GM21526 (cell line): ENCODE results near the gene DLGAP5.

ENCODE experiments used
- ATAC-seq: cut with Tn5 transposase; IDR thresholded peaks from one replicate; pipeline ENCODE4 v1.9.1; 2021; ENCODE audit warnings: moderate library complexity; ENCODE audit not compliant: unreplicated experiment, low FRiP score

Gene DLGAP5

GRCh38 chr14:55131370-55132137 lies 59.8 kb downstream of the DLGAP5 start:
- no peak for ATAC-seq

- ATAC-seq: no peak
Observed at GRCh38 chr14:55130196-55130550, 61.2 kb downstream of the DLGAP5 start.

GRCh38 chr14:55129428-55130195 lies 61.8 kb downstream of the DLGAP5 start:
- peak; percentile 58 for ATAC-seq

- ATAC-seq: peak; percentile 51
Observed at GRCh38 chr14:55129086-55129427, 62.3 kb downstream of the DLGAP5 start, which contains the start of gene LGALS3. LGALS3 (plus strand) TSS chr14:55129252; CDS start chr14:55137374, 8,122 bp downstream.

DNA sequence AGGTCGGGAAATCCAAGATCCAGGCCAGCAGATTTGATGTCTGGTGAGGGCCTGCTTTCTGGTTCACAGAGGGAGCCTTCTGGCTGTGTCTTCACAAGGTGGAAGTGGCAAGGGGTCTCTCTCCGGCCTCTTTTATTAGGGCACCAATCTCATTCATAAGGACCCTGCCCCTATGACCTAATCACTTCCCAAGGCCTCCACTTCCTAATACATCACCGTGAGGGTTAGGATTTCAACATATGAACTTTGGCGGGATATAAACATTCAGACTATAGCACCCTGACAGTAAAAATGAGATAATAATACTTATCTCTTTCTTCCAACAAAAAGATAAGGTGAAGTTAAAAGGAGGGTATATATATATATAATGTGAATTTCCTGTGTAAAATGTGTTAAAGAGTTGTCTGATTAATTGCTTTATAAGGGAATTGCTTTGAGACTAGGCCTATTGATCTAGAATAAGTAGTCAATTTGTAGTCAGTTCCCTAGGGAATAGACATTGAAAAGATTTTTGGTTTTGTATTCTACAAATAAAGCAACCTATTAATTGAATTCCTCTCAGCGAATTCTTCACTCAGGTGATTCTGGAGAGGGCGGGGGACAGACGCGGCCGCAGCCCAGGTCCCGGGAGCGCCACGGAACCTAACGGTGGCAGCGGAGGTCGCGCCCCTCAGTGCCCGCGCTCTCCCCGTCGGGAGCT lies 62.8 kb downstream of the DLGAP5 start:
- no peak for ATAC-seq

- ATAC-seq: no peak
Observed at GRCh38 chr14:55127460-55127951, 63.9 kb downstream of the DLGAP5 start.

DNA sequence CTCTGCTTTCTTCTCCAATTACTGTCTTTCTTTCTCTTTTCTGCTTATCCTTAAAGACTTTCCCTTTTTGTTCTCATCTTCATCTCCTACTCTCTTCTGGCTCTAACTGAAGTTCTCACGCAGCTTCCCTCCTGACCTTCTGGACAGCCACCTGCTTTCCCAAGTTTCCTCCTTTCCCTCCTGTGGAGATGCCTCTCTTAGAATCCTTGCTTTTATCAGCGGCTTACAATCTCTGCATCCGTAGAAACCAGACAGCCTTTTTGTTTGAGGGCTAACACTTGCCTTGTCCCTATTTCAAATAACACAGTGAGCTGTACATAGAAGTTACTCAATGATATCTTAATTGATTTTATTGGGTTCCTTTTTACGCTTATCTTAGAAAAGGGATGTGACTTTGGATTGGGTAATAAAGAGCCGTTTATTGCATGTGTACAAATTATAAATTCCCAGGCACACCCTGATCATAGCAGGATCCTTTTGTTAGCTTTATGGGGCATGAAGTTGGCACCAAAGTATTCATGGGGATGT lies 64.4 kb downstream of the DLGAP5 start:
- no peak for ATAC-seq

DNA sequence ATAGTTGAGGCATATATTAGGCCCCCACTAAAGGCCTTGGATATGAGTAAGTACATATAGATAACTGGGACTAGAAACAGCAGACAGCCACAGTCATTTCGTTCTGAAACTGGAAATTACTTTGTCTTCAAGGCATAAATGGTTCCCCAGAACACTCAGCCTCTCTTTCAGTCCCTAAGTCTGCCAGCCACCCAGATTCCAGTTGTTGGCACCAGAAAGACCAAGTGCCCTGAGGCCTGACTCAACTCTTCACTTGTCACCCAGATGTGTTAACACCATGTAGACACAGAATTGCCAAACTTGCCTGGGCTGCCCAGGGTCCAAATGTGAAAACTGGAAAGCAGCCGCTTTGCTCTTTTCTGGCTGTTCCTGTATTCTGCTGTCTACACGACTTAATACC lies 65.4 kb downstream of the DLGAP5 start:
- no peak for ATAC-seq

GRCh38 chr14:55125403-55125802 lies 66.0 kb downstream of the DLGAP5 start:
- no peak for ATAC-seq

DNA sequence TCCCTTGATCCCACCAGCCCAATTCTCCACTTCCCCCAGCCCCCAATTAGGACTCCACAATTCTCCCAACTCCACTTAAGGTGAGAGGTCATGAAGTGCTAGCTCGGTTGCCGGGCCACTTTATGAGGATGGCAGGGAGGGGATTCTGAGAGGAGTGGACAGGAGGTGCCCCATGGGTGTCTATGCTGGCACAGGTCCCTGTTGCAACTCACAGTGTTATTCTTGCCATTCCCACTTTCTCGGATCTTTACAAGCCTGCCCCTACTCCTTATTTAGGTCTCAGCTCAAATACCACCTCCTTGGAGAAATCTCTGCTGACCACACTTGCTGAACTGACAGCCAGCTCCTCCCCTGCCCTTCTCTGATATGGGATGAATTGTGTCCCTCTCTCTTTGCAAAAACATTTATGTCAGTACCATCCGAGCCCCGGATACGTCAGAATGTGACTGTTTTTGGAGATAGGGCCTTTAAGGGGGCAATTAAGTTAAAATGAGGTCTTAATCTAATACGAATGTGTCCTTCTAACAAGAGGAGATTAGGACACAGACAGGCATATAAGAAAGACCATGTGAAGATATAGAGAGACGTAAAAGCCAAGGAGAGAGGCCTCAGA lies 66.5 kb downstream of the DLGAP5 start:
- ATAC-seq: no peak

- no peak for ATAC-seq
Observed at GRCh38 chr14:55123852-55124639, 67.3 kb downstream of the DLGAP5 start.

DNA sequence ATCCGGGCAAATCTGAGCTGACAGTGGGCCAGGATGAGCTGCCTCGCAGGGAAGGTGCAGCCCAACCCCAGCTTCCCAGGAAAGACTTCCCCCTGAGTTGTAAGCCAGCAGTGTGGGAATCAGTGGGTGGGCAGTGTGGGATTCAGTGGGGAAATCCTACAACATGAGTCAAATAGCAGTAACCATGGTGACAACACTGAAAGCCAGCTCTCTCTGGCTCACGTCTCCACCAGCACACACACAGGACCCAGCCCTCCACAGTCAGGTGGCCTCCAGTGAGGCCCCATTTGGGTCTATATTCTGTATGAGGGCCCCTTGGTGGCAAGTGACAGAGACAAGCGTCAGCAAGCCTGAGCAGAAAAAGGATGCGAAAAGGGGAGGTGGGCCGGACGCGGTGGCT lies 68.3 kb downstream of the DLGAP5 start:
- ATAC-seq: no peak

- no peak for ATAC-seq
Observed at GRCh38 chr14:55122440-55122986, 68.9 kb downstream of the DLGAP5 start.

- ATAC-seq: no peak
Observed at GRCh38 chr14:55121628-55122439, 69.6 kb downstream of the DLGAP5 start.

DNA sequence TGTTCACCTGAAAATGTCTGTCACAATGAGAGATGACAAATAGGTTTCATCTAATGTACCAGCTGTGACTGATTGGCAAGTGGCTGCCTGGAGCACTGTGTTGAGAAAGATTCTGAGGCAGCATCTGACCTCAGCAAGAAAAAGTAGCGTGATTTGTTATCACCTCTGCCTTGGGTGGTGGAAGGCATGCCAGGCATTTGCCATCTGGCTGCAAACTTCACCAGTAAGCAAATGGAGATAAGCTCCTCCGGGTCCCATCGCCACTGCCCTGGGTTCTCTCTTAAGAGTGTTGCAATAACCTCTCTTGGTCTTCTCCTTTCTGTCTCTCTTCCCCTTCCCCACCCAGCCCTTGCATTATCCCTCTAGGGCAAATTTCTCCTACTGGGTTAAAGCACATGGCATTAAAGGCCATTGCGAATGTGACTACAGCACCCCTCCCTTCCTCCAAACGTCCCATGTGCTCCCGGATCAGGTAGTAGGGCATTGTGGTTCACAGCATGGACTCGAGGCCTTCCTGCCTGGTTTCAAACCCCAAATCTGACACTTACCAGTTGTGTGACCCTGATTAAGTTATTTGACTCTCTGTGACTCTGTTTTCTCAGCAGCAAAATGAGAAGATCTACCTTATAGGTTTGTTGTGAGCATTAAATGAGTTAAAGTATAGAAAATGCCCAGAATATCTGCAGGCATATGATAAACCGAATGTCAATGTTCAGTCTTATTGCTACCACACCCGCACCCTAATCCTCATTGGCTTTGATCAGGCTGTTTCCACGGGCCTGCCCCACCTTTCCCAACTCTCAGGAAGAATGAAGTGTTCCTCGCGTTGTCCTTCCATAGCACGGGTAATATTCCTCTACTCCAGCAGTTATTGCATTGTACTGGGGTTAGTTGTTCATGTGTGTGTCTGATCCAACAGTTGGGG lies 70.6 kb downstream of the DLGAP5 start:
- ATAC-seq: no peak

- ATAC-seq: no peak
Observed at GRCh38 chr14:55118761-55119160, 72.6 kb downstream of the DLGAP5 start.

GRCh38 chr14:55117803-55118441 lies 73.5 kb downstream of the DLGAP5 start:
- no peak for ATAC-seq
